ENCODE data around the gene TPCN2.
"Not testable (repeated sequence)": the region's sequence is repeated elsewhere in the genome, so short reads cannot be mapped to it uniquely, and the experiment has no call there.

TPCN2 gene

GRCh38 chr11:69075421-69076128 lies 26.8 kb downstream of the TPCN2 start:
- no peak overlapping the region for H3K27ac ChIP-seq (ENCODE audit: low read length)
- no peak overlapping the region for H3K9ac ChIP-seq (ENCODE audit: low read length)
- H3K9me3 ChIP-seq (ENCODE audit: control insufficient read depth, low read depth, low read length), result no peaks in the 10 kb centered on the region
- no peaks in the 10 kb centered on the region for H3K27me3 ChIP-seq (ENCODE audit: control insufficient read depth, insufficient read depth, low read length)
- H3K36me3 ChIP-seq (ENCODE audit: control insufficient read depth, low read depth, low read length), result peaks cover 6% of the 10 kb centered on the region
- no peak overlapping the region for H3K4me3 ChIP-seq (ENCODE audit: low read length)
- H3K4me1 ChIP-seq (ENCODE audit: control insufficient read depth, low read depth, low read length), result no peaks in the 10 kb centered on the region

- no peak overlapping the region for H3K4me3 ChIP-seq (ENCODE audit: low read length)
- H3K9me3 ChIP-seq (ENCODE audit: control insufficient read depth, low read depth, low read length), result no peaks in the 10 kb centered on the region
- no peaks in the 10 kb centered on the region for H3K4me1 ChIP-seq (ENCODE audit: control insufficient read depth, low read depth, low read length)
- no peak overlapping the region for H3K9ac ChIP-seq (ENCODE audit: low read length)
- no peaks in the 10 kb centered on the region for H3K27me3 ChIP-seq (ENCODE audit: control insufficient read depth, insufficient read depth, low read length)
- peaks cover 4% of the 10 kb centered on the region for H3K36me3 ChIP-seq (ENCODE audit: control insufficient read depth, low read depth, low read length)
- H3K27ac ChIP-seq (ENCODE audit: low read length), result no peak overlapping the region
Observed at GRCh38 chr11:69076129-69076791, 27.5 kb downstream of the TPCN2 start.

GRCh38 chr11:69076977-69077376 lies 28.2 kb downstream of the TPCN2 start:
- not testable (repeated sequence) for H3K27me3 ChIP-seq (ENCODE audit: control insufficient read depth, insufficient read depth, low read length); H3K9ac ChIP-seq (ENCODE audit: low read length); H3K27ac ChIP-seq (ENCODE audit: low read length); H3K4me1 ChIP-seq (ENCODE audit: control insufficient read depth, low read depth, low read length); H3K9me3 ChIP-seq (ENCODE audit: control insufficient read depth, low read depth, low read length); H3K4me3 ChIP-seq (ENCODE audit: low read length); H3K36me3 ChIP-seq (ENCODE audit: control insufficient read depth, low read depth, low read length)

GRCh38 chr11:69078508-69078907 lies 29.8 kb downstream of the TPCN2 start:
- Histone ChIP-seq H3K27ac (ENCODE audit: low read length) (no peak overlapping the region), H3K4me1 (ENCODE audit: control insufficient read depth, low read depth, low read length) (no peaks in the 10 kb centered on the region), H3K9ac (ENCODE audit: low read length) (no peak overlapping the region), H3K9me3 (ENCODE audit: control insufficient read depth, low read depth, low read length) (no peaks in the 10 kb centered on the region), H3K36me3 (ENCODE audit: control insufficient read depth, low read depth, low read length) (peaks cover 10% of the 10 kb centered on the region), H3K4me3 (ENCODE audit: low read length) (no peak overlapping the region), H3K27me3 (ENCODE audit: control insufficient read depth, insufficient read depth, low read length) (no peaks in the 10 kb centered on the region)

DNA sequence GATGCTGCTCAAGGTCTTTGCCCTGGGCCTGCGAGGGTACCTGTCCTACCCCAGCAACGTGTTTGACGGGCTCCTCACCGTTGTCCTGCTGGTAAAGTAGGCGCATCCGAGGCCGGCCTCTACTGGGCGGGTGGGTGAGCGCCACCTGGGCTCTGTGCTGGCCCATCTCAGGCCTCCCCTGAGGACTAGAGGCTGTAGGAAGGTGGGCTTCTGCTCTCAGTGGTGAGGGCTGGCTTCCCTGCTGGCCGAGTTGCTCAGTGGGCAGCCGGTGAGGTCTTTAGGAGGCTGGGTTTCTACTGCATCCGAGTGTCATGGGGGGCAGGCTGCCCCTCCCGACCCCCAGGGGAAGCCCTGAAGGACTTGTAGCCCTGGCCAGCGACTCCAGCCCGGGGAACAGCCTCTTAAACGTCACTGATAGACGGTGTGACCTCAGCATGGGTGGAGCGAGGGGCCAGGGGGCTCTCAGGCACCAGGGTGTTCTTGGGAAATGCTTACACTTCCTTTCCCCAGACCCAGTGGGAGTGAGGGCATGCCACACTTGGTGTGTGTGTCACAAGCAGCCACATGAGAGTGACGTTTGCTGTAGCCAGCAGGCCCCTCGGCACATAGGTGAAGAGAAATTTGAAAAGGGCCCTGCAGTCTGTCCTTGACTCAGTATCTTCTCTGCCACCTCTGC lies 30.3 kb downstream of the TPCN2 start:
- no peaks in the 10 kb centered on the region for H3K9me3 ChIP-seq (ENCODE audit: control insufficient read depth, low read depth, low read length)
- H3K4me3 ChIP-seq (ENCODE audit: low read length), result no peak overlapping the region
- H3K27me3 ChIP-seq (ENCODE audit: control insufficient read depth, insufficient read depth, low read length), result no peaks in the 10 kb centered on the region
- no peak overlapping the region for H3K27ac ChIP-seq (ENCODE audit: low read length)
- peaks cover 10% of the 10 kb centered on the region for H3K36me3 ChIP-seq (ENCODE audit: control insufficient read depth, low read depth, low read length)
- no peaks in the 10 kb centered on the region for H3K4me1 ChIP-seq (ENCODE audit: control insufficient read depth, low read depth, low read length)
- H3K9ac ChIP-seq (ENCODE audit: low read length), result no peak overlapping the region

DNA sequence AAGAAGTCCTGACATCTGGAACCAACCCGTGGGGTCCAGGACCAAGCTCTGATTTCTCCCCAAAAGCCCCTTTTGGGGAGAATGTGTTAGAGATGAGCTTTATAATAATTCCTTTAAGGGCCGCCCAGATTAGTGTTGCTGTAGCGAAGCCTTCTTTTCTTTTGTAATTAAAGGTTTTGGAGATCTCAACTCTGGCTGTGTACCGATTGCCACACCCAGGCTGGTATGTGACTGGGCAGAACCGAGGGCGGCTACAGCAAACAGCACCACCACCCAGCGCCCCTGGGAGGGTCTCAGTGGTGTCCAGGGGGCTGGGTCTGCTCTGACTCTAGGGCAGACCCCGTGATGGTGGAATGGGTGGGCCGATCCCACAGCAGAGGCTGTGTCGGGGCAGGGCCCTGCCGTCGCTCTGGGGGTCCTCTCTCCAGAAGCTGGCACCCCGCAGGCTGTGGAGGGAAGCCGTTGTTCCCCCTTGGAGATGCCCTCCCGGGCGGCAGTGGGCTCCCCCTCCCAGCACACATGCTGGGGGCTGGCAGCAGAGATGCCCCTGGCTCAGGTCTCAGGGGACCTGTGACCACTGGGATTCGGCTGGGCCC lies 31.0 kb downstream of the TPCN2 start:
- Histone ChIP-seq H3K4me1 (ENCODE audit: control insufficient read depth, low read depth, low read length) (no peaks in the 10 kb centered on the region), H3K27ac (ENCODE audit: low read length) (no peak overlapping the region), H3K4me3 (ENCODE audit: low read length) (no peak overlapping the region), H3K36me3 (ENCODE audit: control insufficient read depth, low read depth, low read length) (peaks cover 10% of the 10 kb centered on the region), H3K27me3 (ENCODE audit: control insufficient read depth, insufficient read depth, low read length) (no peaks in the 10 kb centered on the region), H3K9ac (ENCODE audit: low read length) (no peak overlapping the region), H3K9me3 (ENCODE audit: control insufficient read depth, low read depth, low read length) (no peaks in the 10 kb centered on the region)

DNA sequence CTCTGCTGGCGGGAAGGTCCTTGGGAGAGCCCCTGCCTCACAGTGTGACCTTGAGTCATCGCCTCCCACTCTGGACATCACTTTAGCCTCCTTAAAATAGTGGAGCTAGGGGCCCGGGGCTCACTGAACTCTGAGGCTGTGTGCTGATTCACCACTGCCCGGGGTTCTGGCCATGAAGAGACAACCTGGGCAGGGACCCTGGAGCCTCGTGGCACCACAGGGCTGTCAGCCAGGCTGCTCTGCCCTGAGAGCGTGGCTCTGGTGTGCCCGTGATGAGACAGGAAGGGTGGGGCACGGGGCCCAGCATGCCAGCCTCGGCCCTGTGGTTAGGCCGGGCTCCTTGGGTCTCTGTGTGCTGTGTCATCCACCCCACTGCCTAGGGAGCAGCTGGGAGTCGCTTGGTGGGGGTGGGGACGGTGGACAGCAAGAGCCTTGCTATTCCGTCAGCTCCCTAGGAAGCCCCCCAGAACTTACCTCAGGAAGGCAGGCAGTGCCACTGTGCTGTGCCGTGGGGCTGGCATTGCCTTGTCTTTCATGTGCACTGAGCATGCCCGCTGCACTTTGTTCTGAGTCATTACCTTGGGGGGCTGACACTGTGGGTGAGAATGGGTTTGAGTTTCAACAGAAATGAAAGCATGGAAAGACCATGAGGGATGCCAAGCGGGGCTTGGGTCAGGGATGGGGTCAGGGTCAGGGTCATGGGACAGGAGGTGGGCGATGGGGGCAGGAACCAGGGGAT lies 31.7 kb downstream of the TPCN2 start:
- H3K4me3 ChIP-seq (ENCODE audit: low read length), result no peak overlapping the region
- H3K4me1 ChIP-seq (ENCODE audit: control insufficient read depth, low read depth, low read length), result no peaks in the 10 kb centered on the region
- peaks cover 10% of the 10 kb centered on the region for H3K36me3 ChIP-seq (ENCODE audit: control insufficient read depth, low read depth, low read length)
- no peaks in the 10 kb centered on the region for H3K9me3 ChIP-seq (ENCODE audit: control insufficient read depth, low read depth, low read length)
- no peaks in the 10 kb centered on the region for H3K27me3 ChIP-seq (ENCODE audit: control insufficient read depth, insufficient read depth, low read length)
- no peak overlapping the region for H3K27ac ChIP-seq (ENCODE audit: low read length)
- H3K9ac ChIP-seq (ENCODE audit: low read length), result no peak overlapping the region

GRCh38 chr11:69081180-69081579 lies 32.4 kb downstream of the TPCN2 start:
- Histone ChIP-seq H3K36me3 (ENCODE audit: control insufficient read depth, low read depth, low read length) (peaks cover 10% of the 10 kb centered on the region), H3K9me3 (ENCODE audit: control insufficient read depth, low read depth, low read length) (no peaks in the 10 kb centered on the region), H3K4me3 (ENCODE audit: low read length) (no peak overlapping the region), H3K9ac (ENCODE audit: low read length) (no peak overlapping the region), H3K27ac (ENCODE audit: low read length) (no peak overlapping the region), H3K4me1 (ENCODE audit: control insufficient read depth, low read depth, low read length) (no peaks in the 10 kb centered on the region), H3K27me3 (ENCODE audit: control insufficient read depth, insufficient read depth, low read length) (no peaks in the 10 kb centered on the region)

DNA sequence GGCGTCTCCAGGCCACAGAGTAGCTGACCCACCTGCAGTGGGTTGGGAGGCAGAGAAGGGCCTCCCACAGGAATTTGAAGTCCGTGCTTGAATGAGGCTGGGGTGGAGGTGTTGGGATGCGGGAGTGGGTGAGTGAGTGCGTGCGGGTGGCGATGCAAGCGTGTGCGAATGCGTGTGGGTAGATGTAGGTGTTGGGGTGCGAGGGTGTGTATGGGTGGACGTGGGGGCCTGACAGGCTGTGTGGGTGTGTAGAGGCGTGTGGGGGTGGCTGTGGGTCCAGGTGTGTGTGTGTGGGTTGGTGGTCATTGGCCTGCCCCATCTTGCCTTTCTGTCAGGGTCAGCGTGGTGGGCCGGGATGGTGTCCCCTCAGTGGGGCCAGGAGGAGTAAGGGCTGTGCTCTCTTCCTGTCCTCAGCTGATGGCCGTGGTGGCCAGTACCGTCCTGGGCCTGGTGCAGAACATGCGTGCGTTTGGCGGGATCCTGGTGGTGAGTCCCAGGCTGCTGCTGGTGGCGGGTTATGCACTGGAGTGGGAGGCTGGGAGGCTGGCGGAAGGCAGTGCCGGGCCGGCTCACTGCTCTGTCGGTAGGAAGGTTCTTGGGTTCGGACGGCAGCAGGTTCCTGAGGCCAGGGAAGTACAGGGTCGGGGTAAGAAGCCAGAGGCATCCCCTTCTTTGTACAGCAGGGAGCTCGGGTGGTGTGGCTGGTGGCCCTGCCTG lies 35.0 kb downstream of the TPCN2 start:
- Histone ChIP-seq H3K36me3 (ENCODE audit: control insufficient read depth, low read depth, low read length) (peaks cover 10% of the 10 kb centered on the region), H3K4me3 (ENCODE audit: low read length) (no peak overlapping the region), H3K27ac (ENCODE audit: low read length) (no peak overlapping the region), H3K9ac (ENCODE audit: low read length) (no peak overlapping the region), H3K27me3 (ENCODE audit: control insufficient read depth, insufficient read depth, low read length) (no peaks in the 10 kb centered on the region), H3K9me3 (ENCODE audit: control insufficient read depth, low read depth, low read length) (no peaks in the 10 kb centered on the region), H3K4me1 (ENCODE audit: control insufficient read depth, low read depth, low read length) (no peaks in the 10 kb centered on the region)

DNA sequence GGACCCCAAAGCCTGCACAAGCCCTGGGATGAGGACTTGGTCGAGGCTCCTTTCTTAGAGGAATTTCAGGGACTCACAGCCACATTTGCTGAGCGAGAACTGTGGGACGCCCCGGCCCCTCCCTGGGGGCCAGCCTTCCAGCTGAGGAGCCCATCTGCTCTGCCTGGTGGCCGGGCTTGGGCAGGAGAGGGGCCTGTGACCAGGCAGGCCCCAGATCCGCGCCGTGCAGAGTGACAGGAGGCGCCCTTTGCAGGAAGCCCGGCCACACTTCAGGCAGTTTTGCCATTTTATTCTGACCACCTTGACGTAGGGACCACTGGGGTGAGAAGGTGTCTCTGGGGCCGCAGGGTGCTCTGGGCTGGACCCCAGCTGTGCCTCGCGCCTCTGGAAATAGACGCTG lies 35.6 kb downstream of the TPCN2 start:
- H3K4me3 ChIP-seq (ENCODE audit: low read length), result no peak overlapping the region
- H3K27me3 ChIP-seq (ENCODE audit: control insufficient read depth, insufficient read depth, low read length), result no peaks in the 10 kb centered on the region
- H3K9ac ChIP-seq (ENCODE audit: low read length), result no peak overlapping the region
- no peak overlapping the region for H3K27ac ChIP-seq (ENCODE audit: low read length)
- H3K9me3 ChIP-seq (ENCODE audit: control insufficient read depth, low read depth, low read length), result no peaks in the 10 kb centered on the region
- H3K4me1 ChIP-seq (ENCODE audit: control insufficient read depth, low read depth, low read length), result no peaks in the 10 kb centered on the region
- peaks cover 6% of the 10 kb centered on the region for H3K36me3 ChIP-seq (ENCODE audit: control insufficient read depth, low read depth, low read length)
